PC-3 (cell line): ENCODE data around the gene ACOXL. TPM values are rescaled to one million over a fixed set of nuclear protein-coding genes. Genes with fewer than 3 reads are reported as not detected.

ENCODE experiments used
- ATAC-seq: fragments of 200-7000 bp; cut with Tn5 transposase; 2 replicates; pipeline ENCODE4 v1.9.1; 2020; ENCODE audit warnings: mild to moderate bottlenecking, moderate library complexity
- BruUV-seq: library from RNA; stranded (reverse); fragments of 400-500 nt; replicated peaks from 2 replicates; lab custom pipeline; 2021; lab: Mats Ljungman, UMichigan
- CTCF ChIA-PET: fragments of 300-600 bp; sonication (Branson Sonifier 250); formaldehyde crosslinking; loops from one replicate; lab custom pipeline; 2022; ENCODE audit warnings: antibody characterized with exemption; lab: Charles Lee
- POLR2A ChIA-PET: fragments of 300-600 bp; sonication (Branson Sonifier 250); formaldehyde crosslinking; loops from one replicate; lab custom pipeline; 2022; ENCODE audit warnings: antibody characterized with exemption; ENCODE audit not compliant: unreplicated experiment; lab: Charles Lee
- DNase-seq: peaks from one replicate; pipeline ENCODE4 v3.0.0-alpha.2; 2015
- H2AFZ ChIP-seq: fragments of 300-600 bp; sonication (generic); 2 replicates; pipeline ENCODE4 v1.6.0; 2016; ENCODE audit warnings: antibody characterized with exemption, low read length
- H3F3A ChIP-seq: fragments of 300-600 bp; sonication (generic); one replicate; pipeline ENCODE4 v1.6.0; 2017; ENCODE audit warnings: antibody characterized with exemption, low read length, control low read depth, mild to moderate bottlenecking; ENCODE audit not compliant: unreplicated experiment
- H3K27ac ChIP-seq: fragments of 300-600 bp; sonication (generic); 2 replicates; pipeline ENCODE4 v1.5.1; 2016; ENCODE audit warnings: mild to moderate bottlenecking, low read length
- H3K27me3 ChIP-seq: fragments of 300-600 bp; sonication (generic); 2 replicates; pipeline ENCODE4 v1.6.1; 2016; ENCODE audit warnings: low read length, mixed read lengths
- H3K36me3 ChIP-seq: fragments of 300-600 bp; sonication (generic); 2 replicates; pipeline ENCODE4 v1.6.1; 2016; ENCODE audit warnings: low read depth, mixed run types, low read length, mixed read lengths
- H3K4me1 ChIP-seq: fragments of 300-600 bp; sonication (generic); 2 replicates; pipeline ENCODE4 v1.5.1; 2016; ENCODE audit warnings: low read length; ENCODE audit not compliant: insufficient read depth
- H3K4me2 ChIP-seq: fragments of 300-600 bp; sonication (generic); 2 replicates; pipeline ENCODE4 v1.6.0; 2016; ENCODE audit warnings: low read length
- H3K4me3 ChIP-seq: fragments of 300-600 bp; sonication (generic); 2 replicates; pipeline ENCODE4 v1.5.1; 2016; ENCODE audit warnings: mild to moderate bottlenecking, low read length, mixed read lengths
- H3K79me2 ChIP-seq: fragments of 300-600 bp; sonication (generic); 2 replicates; pipeline ENCODE4 v1.6.1; 2017; ENCODE audit warnings: low read length, mixed read lengths
- H3K9ac ChIP-seq: fragments of 300-600 bp; sonication (generic); 2 replicates; pipeline ENCODE4 v1.6.0; 2016; ENCODE audit warnings: mild to moderate bottlenecking, low read length
- H3K9me2 ChIP-seq: fragments of 300-600 bp; sonication (generic); replicated peaks from 2 replicates; pipeline ENCODE4 v1.6.1; 2016; ENCODE audit warnings: mixed run types, low read length, mixed read lengths
- H3K9me3 ChIP-seq: fragments of 300-600 bp; sonication (generic); 2 replicates; pipeline ENCODE4 v1.6.1; 2016; ENCODE audit warnings: low read length, mixed read lengths
- H4K20me1 ChIP-seq: fragments of 300-600 bp; sonication (generic); 2 replicates; pipeline ENCODE4 v1.6.1; 2016; ENCODE audit warnings: low read length, mixed read lengths
- EZH2 ChIP-seq: fragments of 300-600 bp; sonication (generic); IDR thresholded peaks from one replicate; pipeline ENCODE4 v1.6.1; 2017; ENCODE audit warnings: antibody characterized with exemption, mild to moderate bottlenecking, low read length; ENCODE audit not compliant: unreplicated experiment
- EZH2phosphoT487 ChIP-seq: fragments of 300-600 bp; sonication (generic); IDR thresholded peaks from 2 replicates; pipeline ENCODE4 v1.6.1; 2018; ENCODE audit warnings: mild to moderate bottlenecking, antibody characterized with exemption, low read length, borderline replicate concordance
- intact Hi-C: fragments of 100-400 bp; cut with micrococcal nuclease; formaldehyde crosslinking; loops from 2 replicates; pipeline ENCODE4 v1.9.0; 2023
- total RNA-seq: library from RNA; depleted of rRNA; stranded (reverse); fragments of >200 nt; gene quantifications from 2 replicates; pipeline ENCODE4 v1.2.3, GENCODE V29; 2014
- TF ChIP-seq, protein P1 (sequence below): fragments of 300-600 bp; sonication (generic); conservative IDR thresholded peaks from 2 replicates; pipeline ENCODE4 v1.5.1; 2017; ENCODE audit warnings: antibody characterized with exemption, low read depth, mild to moderate bottlenecking, low read length

Gene ACOXL
- total RNA-seq, 1 experiment from 2014 or later, result 16.3 TPM

DNA sequence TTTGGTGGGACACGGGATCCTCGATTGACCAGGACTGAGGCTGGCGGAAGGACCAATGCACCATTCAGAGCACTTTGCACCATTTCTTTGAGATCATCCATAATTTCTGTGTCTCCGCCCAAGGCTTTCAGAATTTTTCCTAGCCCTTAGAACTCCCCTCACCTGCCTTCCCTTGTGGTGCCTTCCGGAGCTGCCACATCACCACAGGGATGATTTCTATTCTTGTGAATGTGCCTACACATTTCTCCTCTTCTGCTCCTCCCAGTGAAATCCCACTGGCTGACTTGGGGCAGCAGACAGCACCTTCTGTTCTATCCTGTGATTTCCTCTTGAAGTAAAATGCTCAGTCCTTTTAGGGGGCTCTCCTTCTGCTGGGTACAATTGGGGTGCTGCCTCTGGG is 11.2 kb downstream of the ACOXL start:
- no peak overlapping the region for H3K4me3 ChIP-seq
- no peaks in the 10 kb centered on the region for H4K20me1 ChIP-seq
- no peak for ATAC-seq
- H3K79me2 ChIP-seq, result peaks cover 66% of the 10 kb centered on the region
- ChIA-PET CTCF (no interaction called here), POLR2A (no interaction called here)
- H3K9me3 ChIP-seq, result no peaks in the 10 kb centered on the region
- peaks cover 4% of the 10 kb centered on the region for H3F3A ChIP-seq
- DNase-seq, result no peak
- TF ChIP-seq EZH2phosphoT487, result no peak
- no peak for TF ChIP-seq EZH2
- TF ChIP-seq, protein P1, sequence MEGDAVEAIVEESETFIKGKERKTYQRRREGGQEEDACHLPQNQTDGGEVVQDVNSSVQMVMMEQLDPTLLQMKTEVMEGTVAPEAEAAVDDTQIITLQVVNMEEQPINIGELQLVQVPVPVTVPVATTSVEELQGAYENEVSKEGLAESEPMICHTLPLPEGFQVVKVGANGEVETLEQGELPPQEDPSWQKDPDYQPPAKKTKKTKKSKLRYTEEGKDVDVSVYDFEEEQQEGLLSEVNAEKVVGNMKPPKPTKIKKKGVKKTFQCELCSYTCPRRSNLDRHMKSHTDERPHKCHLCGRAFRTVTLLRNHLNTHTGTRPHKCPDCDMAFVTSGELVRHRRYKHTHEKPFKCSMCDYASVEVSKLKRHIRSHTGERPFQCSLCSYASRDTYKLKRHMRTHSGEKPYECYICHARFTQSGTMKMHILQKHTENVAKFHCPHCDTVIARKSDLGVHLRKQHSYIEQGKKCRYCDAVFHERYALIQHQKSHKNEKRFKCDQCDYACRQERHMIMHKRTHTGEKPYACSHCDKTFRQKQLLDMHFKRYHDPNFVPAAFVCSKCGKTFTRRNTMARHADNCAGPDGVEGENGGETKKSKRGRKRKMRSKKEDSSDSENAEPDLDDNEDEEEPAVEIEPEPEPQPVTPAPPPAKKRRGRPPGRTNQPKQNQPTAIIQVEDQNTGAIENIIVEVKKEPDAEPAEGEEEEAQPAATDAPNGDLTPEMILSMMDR, result no peak
- no peak overlapping the region for H3K27ac ChIP-seq
- no peak overlapping the region for H3K9ac ChIP-seq
- H3K9me2 ChIP-seq, result no peaks in the 10 kb centered on the region
- no peak overlapping the region for H2AFZ ChIP-seq
- BruUV-seq, result no TSS peak
- H3K36me3 ChIP-seq, result no peaks in the 10 kb centered on the region
- H3K27me3 ChIP-seq, result no peaks in the 10 kb centered on the region
- intact Hi-C loops, result no loop called here
- peaks cover 71% of the 10 kb centered on the region for H3K4me1 ChIP-seq
- no peak overlapping the region for H3K4me2 ChIP-seq

DNA sequence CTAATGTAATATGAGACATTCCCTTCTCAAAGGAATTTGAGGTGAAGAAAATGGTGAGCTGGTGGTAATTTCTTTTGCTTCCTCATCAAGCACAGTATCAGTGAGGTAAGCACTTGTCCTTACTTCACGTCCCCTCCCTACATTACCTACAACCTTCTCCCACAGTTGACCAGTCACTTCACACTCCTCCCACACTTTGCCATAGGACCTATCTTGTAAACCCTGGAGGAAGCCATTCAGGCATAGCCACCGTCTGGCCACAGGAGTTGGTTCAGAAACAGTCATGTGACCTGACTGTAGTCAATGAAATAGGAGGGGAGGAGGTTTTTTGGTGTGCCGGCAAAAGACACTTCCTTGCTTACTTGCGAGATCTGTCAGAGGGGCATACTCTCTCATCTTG is 12.1 kb downstream of the ACOXL start:
- BruUV-seq, result no TSS peak
- H3K9me2 ChIP-seq, result no peaks in the 10 kb centered on the region
- no peak overlapping the region for H3K4me3 ChIP-seq
- H3K4me2 ChIP-seq, result no peak overlapping the region
- H3K9me3 ChIP-seq, result no peaks in the 10 kb centered on the region
- H2AFZ ChIP-seq, result no peak overlapping the region
- ChIA-PET POLR2A (no interaction called here), CTCF (no interaction called here)
- H3K4me1 ChIP-seq, result peaks cover 79% of the 10 kb centered on the region
- no peak overlapping the region for H3K27ac ChIP-seq
- peaks cover 4% of the 10 kb centered on the region for H3F3A ChIP-seq
- intact Hi-C loops, result no loop called here
- H3K36me3 ChIP-seq, result no peaks in the 10 kb centered on the region
- H3K79me2 ChIP-seq, result peaks cover 66% of the 10 kb centered on the region
- ATAC-seq (no peak), DNase-seq (no peak)
- H3K27me3 ChIP-seq, result no peaks in the 10 kb centered on the region
- H3K9ac ChIP-seq, result no peak overlapping the region
- no peaks in the 10 kb centered on the region for H4K20me1 ChIP-seq
- TF ChIP-seq EZH2 (no peak), EZH2phosphoT487 (no peak)
- TF ChIP-seq, protein P1, result no peak

DNA sequence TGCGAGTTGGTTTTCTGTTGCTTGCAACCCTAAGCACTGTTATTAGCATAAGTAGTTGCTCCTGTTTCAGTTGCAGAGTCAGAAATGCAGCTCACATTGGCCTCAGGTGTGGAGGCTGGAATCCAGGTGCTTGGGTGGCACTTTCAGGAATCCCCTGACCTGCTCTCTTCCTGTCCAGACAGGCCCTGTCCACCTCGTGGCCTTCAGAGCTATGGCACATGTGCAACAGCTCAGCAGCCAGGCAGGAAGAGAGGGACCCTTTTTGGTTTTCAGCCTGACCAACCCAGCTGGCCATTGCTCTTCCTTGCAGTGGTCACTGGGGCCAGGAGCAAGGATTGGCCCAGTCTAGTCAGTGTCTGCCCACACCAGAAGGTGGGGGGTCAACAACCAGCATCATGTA is 12.7 kb downstream of the ACOXL start:
- Histone ChIP-seq H3K4me2 (no peak overlapping the region), H3K9me3 (no peaks in the 10 kb centered on the region), H2AFZ (no peak overlapping the region), H3K4me1 (peaks cover 83% of the 10 kb centered on the region), H4K20me1 (no peaks in the 10 kb centered on the region), H3K27me3 (no peaks in the 10 kb centered on the region), H3F3A (peaks cover 4% of the 10 kb centered on the region), H3K27ac (no peak overlapping the region), H3K79me2 (peaks cover 66% of the 10 kb centered on the region), H3K36me3 (no peaks in the 10 kb centered on the region), H3K9ac (no peak overlapping the region), H3K4me3 (no peak overlapping the region), H3K9me2 (no peaks in the 10 kb centered on the region)
- CTCF ChIA-PET, result no interaction called here
- intact Hi-C loops, result no loop called here
- BruUV-seq, result no TSS peak
- TF ChIP-seq EZH2phosphoT487, result no peak
- no peak for TF ChIP-seq EZH2
- TF ChIP-seq, protein P1, result no peak
- POLR2A ChIA-PET, result no interaction called here
- DNase-seq, result no peak
- ATAC-seq, result no peak
